Measurements from ENCODE around the gene GLYR1. TPM values are rescaled to one million over a fixed set of nuclear protein-coding genes. Genes with fewer than 3 reads are reported as not detected.

Gene GLYR1

DNA sequence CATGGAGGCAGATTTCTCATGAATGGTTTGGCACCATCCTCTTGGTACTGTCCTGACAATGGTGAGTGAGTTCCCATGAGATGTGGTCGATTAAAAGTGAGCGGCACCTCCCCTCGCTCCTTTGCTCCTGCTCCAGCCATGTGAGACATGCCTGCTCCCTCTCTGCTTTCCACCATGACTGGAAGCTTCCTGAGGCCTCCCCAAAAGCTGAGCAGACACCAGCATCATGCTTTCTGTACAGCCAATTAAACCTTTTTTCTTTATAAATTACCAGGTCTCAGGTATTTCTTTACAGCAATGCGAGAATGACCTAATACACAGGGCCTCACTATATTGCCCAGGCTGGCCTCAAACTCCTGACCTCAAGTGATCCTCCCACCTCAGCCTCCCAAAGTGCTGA lies 92.2 kb downstream of the GLYR1 start:
- no peak overlapping the region for H3K27ac ChIP-seq (ENCODE audit: low read length, poor library complexity, severe bottlenecking)

DNA sequence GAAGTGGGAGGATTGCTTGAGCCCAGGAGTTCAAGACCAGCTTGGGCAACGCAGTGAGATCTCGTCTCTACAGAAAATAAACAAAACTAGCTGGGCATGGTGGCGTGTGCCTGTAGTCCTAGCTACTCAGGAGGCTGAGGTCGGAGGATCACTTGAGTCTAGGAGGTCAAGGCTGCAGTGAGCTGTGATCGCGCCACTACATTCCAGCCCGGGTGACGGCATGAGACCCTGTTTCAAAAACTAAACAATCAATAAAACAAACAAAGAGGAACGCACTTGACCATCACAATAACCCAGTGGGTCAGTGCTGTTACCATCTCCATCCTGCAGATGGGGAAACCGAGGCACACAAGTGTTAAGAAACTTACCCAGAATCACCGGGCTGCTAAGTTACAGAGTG lies 93.9 kb downstream of the GLYR1 start:
- H3K79me1 ChIP-seq (replicated peaks; ENCODE audit: low read length, poor library complexity, severe bottlenecking) = peaks cover 32% of the 10 kb centered on the region
- no peak overlapping the region for H3K4me2 ChIP-seq (ENCODE audit: low read length, poor library complexity, severe bottlenecking)
- H3K9me3 ChIP-seq (ENCODE audit: control insufficient read depth, low read length) = no peaks in the 10 kb centered on the region
- WGBS = 94% methylated on average over 11 of the region's 11 CpGs
- H3K4me3 ChIP-seq (ENCODE audit: insufficient read depth in 1 of 2, low read depth in 1 of 2, low read length in 2 of 2) = no peak overlapping the region
- no peak overlapping the region for H2BK5ac ChIP-seq (ENCODE audit: low read depth, low read length, poor library complexity, severe bottlenecking)
- H2BK12ac ChIP-seq (ENCODE audit: low read length in 2 of 2) = no peak overlapping the region
- H4K91ac ChIP-seq (ENCODE audit: low read length) = no peak overlapping the region
- no peak overlapping the region for H3K14ac ChIP-seq (ENCODE audit: low read length in 2 of 2)
- no peak overlapping the region for H4K8ac ChIP-seq (ENCODE audit: low read length)
- H3K9ac ChIP-seq (ENCODE audit: low read length) = no peak overlapping the region
- no peak overlapping the region for H2BK120ac ChIP-seq (ENCODE audit: low read depth, low read length)
- no peak overlapping the region for H3K4ac ChIP-seq (ENCODE audit: low read depth in 1 of 2, low read length in 2 of 2)
- no peak overlapping the region for H3K23ac ChIP-seq (ENCODE audit: low read length in 2 of 2)
- H3K18ac ChIP-seq (ENCODE audit: low read depth in 1 of 2, low read length in 2 of 2) = no peak overlapping the region
- no peak for DNase-seq
- no peaks in the 10 kb centered on the region for H3K27me3 ChIP-seq (ENCODE audit: control insufficient read depth in 1 of 2, insufficient read depth in 1 of 2, low read length in 2 of 2)
- H2BK15ac ChIP-seq (ENCODE audit: low read depth, poor library complexity, severe bottlenecking) = no peak overlapping the region
- no peak overlapping the region for H3K27ac ChIP-seq (ENCODE audit: low read length, poor library complexity, severe bottlenecking)
- peaks cover 2% of the 10 kb centered on the region for H3K4me1 ChIP-seq (ENCODE audit: control insufficient read depth, insufficient read depth, low read depth, low read length)
- H3K36me3 ChIP-seq (ENCODE audit: control insufficient read depth in 1 of 2, insufficient read depth in 2 of 2, low read depth in 1 of 2, low read length in 2 of 2) = peaks cover 70 to 73% of the 10 kb centered on the region in 2 experiments
- H2AK5ac ChIP-seq (ENCODE audit: low read length, severe bottlenecking) = no peak overlapping the region
- H2AFZ ChIP-seq (ENCODE audit: low read depth, low read length) = no peak overlapping the region

More for the DNA sequence above, 92.2 kb downstream of the GLYR1 start:
- Histone ChIP-seq H3K36me3 (ENCODE audit: control insufficient read depth in 1 of 2, insufficient read depth in 2 of 2, low read depth in 1 of 2, low read length in 2 of 2) (peaks cover 74 to 86% of the 10 kb centered on the region in 2 experiments), H3K9me3 (ENCODE audit: control insufficient read depth, low read length) (no peaks in the 10 kb centered on the region), H2AFZ (ENCODE audit: low read depth, low read length) (no peak overlapping the region), H2BK15ac (ENCODE audit: low read depth, poor library complexity, severe bottlenecking) (no peak overlapping the region), H2BK12ac (ENCODE audit: low read length in 2 of 2) (no peak overlapping the region), H3K14ac (ENCODE audit: low read length in 2 of 2) (no peak overlapping the region), H3K18ac (ENCODE audit: low read depth in 1 of 2, low read length in 2 of 2) (no peak overlapping the region), H3K79me1 (replicated peaks; ENCODE audit: low read length, poor library complexity, severe bottlenecking) (peaks cover 35% of the 10 kb centered on the region), H3K23ac (ENCODE audit: low read length in 2 of 2) (no peak overlapping the region), H3K27me3 (ENCODE audit: control insufficient read depth in 1 of 2, insufficient read depth in 1 of 2, low read length in 2 of 2) (no peaks in the 10 kb centered on the region), H2AK5ac (ENCODE audit: low read length, severe bottlenecking) (no peak overlapping the region), H3K4me3 (ENCODE audit: insufficient read depth in 1 of 2, low read depth in 1 of 2, low read length in 2 of 2) (no peak overlapping the region), H4K91ac (ENCODE audit: low read length) (no peak overlapping the region), H3K4me1 (ENCODE audit: control insufficient read depth, insufficient read depth, low read depth, low read length) (peaks cover 2% of the 10 kb centered on the region), H3K4ac (ENCODE audit: low read depth in 1 of 2, low read length in 2 of 2) (no peak overlapping the region), H2BK5ac (ENCODE audit: low read depth, low read length, poor library complexity, severe bottlenecking) (no peak overlapping the region), H3K4me2 (ENCODE audit: low read length, poor library complexity, severe bottlenecking) (no peak overlapping the region), H2BK120ac (ENCODE audit: low read depth, low read length) (no peak overlapping the region), H3K9ac (ENCODE audit: low read length) (no peak overlapping the region), H4K8ac (ENCODE audit: low read length) (no peak overlapping the region)
- 100% methylated on average over 4 of the region's 4 CpGs for WGBS
- no peak for DNase-seq

Small RNAs within 50 kb of the gene (small RNA-seq; reads per million reads assigned to genes)
- not detected for gene RF00017 (ENCODE audit: low read depth)
